ENCODE measurements around the gene BANF2. TPM values are rescaled to one million over a fixed set of nuclear protein-coding genes. Genes with fewer than 3 reads are reported as not detected.

Gene BANF2
- total RNA-seq, 1 donor from 2014 or later, result not detected

- peaks cover 27% of the 10 kb centered on the region for H3K4me1 Mint-ChIP-seq (ENCODE audit: low read depth)
- DNase-seq (ENCODE audit: low spot score, unreplicated experiment), result no peak
- no peaks in the 10 kb centered on the region for H3K9me3 Mint-ChIP-seq (ENCODE audit: low read depth)
- no peaks in the 10 kb centered on the region for H3K36me3 Mint-ChIP-seq (ENCODE audit: insufficient read depth)
- H3K27ac Mint-ChIP-seq, result peak overlapping the region; percentile 68
- no peak for TF ChIP-seq CTCF (IDR thresholded peaks at IDR 0.05; ENCODE audit: unreplicated experiment)
- H3K27me3 Mint-ChIP-seq, result peaks cover 9% of the 10 kb centered on the region
- H3K4me3 Mint-ChIP-seq (ENCODE audit: low read depth), result no peak overlapping the region
These were observed 22.9 kb downstream of the BANF2 start for GRCh38 chr20:17722493-17723300.

GRCh38 chr20:17723301-17723691, 23.5 kb downstream of the BANF2 start:
- no peak for DNase-seq (ENCODE audit: low spot score, unreplicated experiment)
- H3K9me3 Mint-ChIP-seq (ENCODE audit: low read depth), result no peaks in the 10 kb centered on the region
- peak overlapping the region; percentile 69 for H3K27ac Mint-ChIP-seq
- H3K4me3 Mint-ChIP-seq (ENCODE audit: low read depth), result no peak overlapping the region
- H3K27me3 Mint-ChIP-seq, result peaks cover 12% of the 10 kb centered on the region
- peaks cover 27% of the 10 kb centered on the region for H3K4me1 Mint-ChIP-seq (ENCODE audit: low read depth)
- no peaks in the 10 kb centered on the region for H3K36me3 Mint-ChIP-seq (ENCODE audit: insufficient read depth)
- no peak for TF ChIP-seq CTCF (IDR thresholded peaks at IDR 0.05; ENCODE audit: unreplicated experiment)

GRCh38 chr20:17725094-17725835, 25.5 kb downstream of the BANF2 start:
- Mint-ChIP-seq H3K27ac (no peak overlapping the region), H3K4me1 (ENCODE audit: low read depth) (peaks cover 26% of the 10 kb centered on the region), H3K9me3 (ENCODE audit: low read depth) (no peaks in the 10 kb centered on the region), H3K4me3 (ENCODE audit: low read depth) (no peak overlapping the region), H3K36me3 (ENCODE audit: insufficient read depth) (no peaks in the 10 kb centered on the region), H3K27me3 (peaks cover 23% of the 10 kb centered on the region)
- TF ChIP-seq CTCF (IDR thresholded peaks at IDR 0.05; ENCODE audit: unreplicated experiment), result no peak
- DNase-seq (ENCODE audit: low spot score, unreplicated experiment), result no peak

- Mint-ChIP-seq H3K27ac (no peak overlapping the region), H3K4me3 (ENCODE audit: low read depth) (no peak overlapping the region), H3K36me3 (ENCODE audit: insufficient read depth) (no peaks in the 10 kb centered on the region), H3K9me3 (ENCODE audit: low read depth) (no peaks in the 10 kb centered on the region), H3K4me1 (ENCODE audit: low read depth) (peaks cover 16% of the 10 kb centered on the region), H3K27me3 (peaks cover 32% of the 10 kb centered on the region)
- no peak for DNase-seq (ENCODE audit: low spot score, unreplicated experiment)
- no peak for TF ChIP-seq CTCF (IDR thresholded peaks at IDR 0.05; ENCODE audit: unreplicated experiment)
These were observed 27.1 kb downstream of the BANF2 start for GRCh38 chr20:17726902-17727301.

GRCh38 chr20:17727351-17727750, 27.6 kb downstream of the BANF2 start:
- DNase-seq (ENCODE audit: low spot score, unreplicated experiment), result no peak
- peaks cover 32% of the 10 kb centered on the region for H3K27me3 Mint-ChIP-seq
- TF ChIP-seq CTCF (IDR thresholded peaks at IDR 0.05; ENCODE audit: unreplicated experiment), result no peak
- no peaks in the 10 kb centered on the region for H3K9me3 Mint-ChIP-seq (ENCODE audit: low read depth)
- H3K4me3 Mint-ChIP-seq (ENCODE audit: low read depth), result no peak overlapping the region
- no peak overlapping the region for H3K27ac Mint-ChIP-seq
- H3K4me1 Mint-ChIP-seq (ENCODE audit: low read depth), result peaks cover 11% of the 10 kb centered on the region
- no peaks in the 10 kb centered on the region for H3K36me3 Mint-ChIP-seq (ENCODE audit: insufficient read depth)

Measured in progenitor cell of endocrine pancreas (in vitro differentiated cells).